Measurements from ENCODE around the gene MAP1LC3B2.

MAP1LC3B2 gene

DNA sequence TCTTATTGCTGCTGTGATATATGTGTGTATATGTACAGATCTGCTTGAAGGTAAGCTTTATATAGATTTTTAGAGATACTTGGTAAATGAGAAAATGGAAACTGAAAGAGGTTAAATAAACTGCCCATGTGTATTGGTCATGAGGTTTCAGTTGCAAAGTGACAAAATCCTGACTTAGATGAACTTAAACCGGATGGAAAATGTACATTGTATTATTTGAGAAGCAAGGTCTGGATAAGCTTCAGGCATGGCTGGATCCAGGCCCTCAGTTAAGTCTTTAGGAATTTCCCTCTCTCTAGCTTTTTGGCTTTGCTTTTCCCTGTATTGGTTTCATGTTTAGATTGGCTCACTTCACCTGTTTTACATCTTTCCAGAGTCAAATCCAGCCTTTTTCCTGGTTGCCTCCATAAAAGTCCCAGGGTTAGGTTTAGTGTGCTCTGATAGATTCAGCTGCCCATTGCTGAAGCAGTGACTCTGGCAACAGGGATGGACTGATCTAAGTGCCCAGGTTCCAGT is 21.0 kb upstream of the MAP1LC3B2 start:
- no peak for DNase-seq (ENCODE audit: low read depth)

DNA sequence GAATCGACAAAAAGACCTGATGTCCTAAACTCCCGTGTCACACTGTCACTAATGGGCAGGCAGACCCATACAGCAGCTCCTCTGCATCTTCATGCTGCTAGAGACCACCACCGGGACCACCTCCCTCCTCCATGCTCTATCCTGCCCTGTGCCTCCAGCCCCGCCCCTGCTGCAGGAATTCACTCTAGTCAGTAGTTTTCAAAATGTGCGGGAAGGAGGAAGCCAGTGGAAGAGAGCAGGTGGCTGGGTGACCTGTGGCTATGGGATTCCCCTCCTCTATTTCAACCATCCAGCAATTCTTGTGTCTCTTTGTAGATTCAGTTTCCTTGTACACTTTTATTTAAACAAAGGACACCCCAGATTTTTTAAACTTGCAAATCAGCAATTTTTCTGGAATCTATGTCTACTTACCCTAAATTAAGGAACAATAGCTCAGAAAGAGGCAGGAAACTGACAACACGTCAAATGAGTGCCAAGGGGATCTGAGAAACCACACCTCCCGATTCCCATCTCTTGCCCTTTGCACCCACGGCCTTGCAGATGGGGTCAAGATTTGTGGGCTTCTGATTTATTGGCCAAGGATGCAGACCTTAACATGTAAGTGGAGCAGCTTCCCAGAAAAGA is 20.4 kb upstream of the MAP1LC3B2 start:
- DNase-seq (ENCODE audit: low read depth) = no peak

DNA sequence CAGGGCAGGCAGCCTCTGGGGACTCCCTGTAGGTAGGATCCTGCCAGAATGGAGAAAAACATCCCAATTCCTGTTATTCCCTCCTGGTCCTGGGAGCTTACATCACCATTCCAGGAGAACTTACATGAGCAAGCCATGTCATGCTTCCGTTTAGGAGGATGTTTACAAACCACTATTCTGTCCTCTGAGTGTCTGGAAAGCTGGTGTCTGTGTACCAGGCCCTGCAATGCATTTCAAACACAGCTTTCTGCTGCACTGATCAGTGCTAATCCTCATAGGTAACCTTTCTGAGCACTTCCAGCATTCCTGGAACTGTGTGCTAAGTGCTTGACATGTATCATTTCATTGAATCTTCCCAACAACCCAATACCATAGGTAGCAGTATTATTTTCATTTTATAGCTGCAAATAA is 19.8 kb upstream of the MAP1LC3B2 start:
- DNase-seq (ENCODE audit: low read depth) = no peak

DNA sequence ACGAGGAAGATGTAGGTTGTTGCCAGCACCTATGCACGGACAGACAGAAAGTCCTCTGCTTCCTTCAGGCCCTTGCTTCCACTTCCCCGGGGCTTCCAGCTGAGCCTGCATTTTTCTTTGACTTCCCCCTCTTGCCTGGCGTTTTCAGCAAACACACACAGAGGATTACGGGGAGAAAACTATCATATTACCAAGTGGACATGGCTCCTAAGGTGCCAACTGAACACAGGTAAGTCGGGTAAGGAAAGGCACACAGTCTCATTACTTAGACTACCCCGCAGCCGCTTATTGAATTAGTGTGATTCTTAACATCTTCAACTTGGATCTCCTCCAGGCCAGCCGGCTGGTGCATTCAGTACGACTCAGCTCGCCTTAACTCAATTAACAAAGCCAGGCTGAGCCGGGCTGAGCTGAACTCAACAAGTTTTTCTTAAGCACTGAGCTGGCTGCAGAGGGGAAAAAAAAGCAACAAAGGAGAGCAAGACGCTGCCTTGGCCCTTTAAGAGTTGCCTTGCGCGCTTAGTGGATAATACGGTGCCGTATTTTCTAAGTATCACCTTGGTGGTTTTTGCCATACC is 19.2 kb upstream of the MAP1LC3B2 start:
- no peak for DNase-seq (ENCODE audit: low read depth)

DNA sequence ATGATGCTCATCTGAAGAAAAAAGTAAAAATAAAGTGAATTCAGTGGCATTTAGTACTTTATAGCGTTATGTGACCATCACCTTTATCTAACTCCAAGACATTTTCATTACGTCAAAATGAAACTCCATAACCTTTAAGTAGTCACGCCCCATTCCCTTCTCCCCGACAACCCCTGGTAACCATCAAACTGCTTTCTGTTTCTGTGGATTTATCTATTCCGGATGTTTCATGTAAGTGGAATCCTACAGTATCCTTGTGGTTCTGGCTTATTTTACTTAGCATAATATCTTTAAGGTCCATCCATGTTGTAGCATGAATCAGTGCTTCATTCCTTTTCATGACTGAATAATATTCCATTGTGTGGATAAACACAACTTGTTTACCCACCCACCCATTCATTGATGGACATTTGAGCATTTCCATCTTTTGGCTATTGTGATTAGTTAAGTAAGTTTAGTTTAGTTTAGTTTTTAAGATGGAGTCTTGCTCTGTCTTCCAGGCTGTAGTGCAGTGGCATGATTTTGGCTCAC is 18.5 kb upstream of the MAP1LC3B2 start:
- DNase-seq (ENCODE audit: low read depth) = no peak

DNA sequence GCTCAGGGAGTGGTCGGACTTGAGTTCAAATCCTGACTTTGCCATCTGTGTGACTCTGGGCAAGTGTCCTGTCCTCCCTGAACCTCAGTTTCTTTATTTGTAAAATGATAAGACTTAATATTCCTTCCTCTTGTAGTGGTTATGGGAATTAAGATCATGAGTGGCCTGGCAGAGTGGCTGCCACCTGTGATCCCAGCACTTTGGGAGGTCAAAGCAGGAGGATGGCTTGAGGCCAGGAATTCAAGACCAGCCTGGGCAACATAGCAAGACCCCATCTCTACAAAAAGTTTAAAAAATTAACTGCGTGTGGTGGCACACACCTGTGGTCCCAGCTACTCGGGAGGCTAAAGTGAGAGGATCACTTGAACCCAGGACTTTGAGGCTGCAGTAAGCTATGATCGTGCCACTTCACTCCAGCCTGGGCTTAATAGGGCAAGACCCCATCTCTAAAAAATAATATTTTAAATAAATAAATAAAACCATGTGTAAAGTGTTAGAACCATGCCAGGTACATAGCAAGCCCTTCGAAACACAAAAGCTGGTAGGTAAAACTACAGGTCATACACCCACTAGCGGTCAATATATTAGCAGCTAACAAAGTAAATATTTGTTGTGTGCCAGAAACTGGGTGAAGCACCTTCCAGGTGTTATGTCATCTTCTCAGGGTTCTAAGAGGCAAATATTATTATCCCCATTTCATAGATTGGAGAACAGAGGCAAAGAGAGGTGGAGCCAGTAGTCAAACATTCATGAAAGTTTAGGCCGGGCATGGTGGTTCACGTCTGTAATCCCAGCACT is 17.4 kb upstream of the MAP1LC3B2 start:
- no peak for DNase-seq (ENCODE audit: low read depth)

DNA sequence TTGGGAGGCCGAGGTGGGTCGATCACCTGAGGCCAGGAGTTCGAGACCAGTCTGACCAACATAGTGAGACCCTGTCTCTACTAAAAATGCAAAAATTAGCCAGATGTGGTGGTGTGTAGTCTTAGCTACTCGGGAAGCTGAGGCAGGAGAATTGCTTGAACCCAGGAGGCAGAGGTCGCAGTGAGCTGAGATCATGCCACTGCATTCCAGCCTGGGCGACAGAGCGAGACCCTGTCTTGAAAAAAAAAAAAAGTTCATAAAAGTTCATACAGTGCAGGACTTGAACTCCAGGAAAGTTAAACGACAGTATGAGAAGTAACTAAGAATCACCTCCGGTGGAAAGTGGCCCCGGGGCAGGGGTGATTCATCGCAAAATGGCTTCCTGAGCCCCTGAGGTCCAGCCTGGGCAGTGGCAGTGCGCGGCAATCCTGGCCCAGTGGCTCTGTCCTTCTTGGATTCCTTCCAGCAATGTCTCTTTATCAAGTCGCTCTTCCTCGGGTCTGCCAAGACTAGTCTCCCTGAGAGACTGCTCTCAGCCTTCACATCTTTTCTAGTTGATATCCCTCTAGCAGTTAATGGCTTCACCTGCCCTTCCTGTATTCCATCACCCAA is 16.7 kb upstream of the MAP1LC3B2 start:
- no peak for DNase-seq (ENCODE audit: low read depth)

DNA sequence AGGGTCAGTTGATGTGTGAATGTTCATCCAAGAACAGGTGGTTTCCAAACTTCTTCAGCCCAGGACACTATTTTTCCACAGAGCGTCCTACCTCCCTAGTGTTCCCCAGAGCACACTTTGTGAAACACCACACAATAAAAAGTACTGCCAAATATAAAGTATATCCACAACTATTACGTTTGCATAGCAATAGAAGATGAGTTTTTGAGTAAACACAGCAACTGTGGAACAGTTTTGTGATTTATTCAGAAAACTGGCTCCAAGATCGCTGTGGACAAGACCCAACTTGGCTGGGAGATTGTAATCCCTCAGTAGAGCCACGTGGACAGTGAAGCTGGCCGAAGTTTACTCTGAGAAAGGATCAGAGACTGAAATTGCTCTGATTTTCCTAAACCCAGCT is 14.5 kb upstream of the MAP1LC3B2 start:
- no peak for DNase-seq (ENCODE audit: low read depth)

DNA sequence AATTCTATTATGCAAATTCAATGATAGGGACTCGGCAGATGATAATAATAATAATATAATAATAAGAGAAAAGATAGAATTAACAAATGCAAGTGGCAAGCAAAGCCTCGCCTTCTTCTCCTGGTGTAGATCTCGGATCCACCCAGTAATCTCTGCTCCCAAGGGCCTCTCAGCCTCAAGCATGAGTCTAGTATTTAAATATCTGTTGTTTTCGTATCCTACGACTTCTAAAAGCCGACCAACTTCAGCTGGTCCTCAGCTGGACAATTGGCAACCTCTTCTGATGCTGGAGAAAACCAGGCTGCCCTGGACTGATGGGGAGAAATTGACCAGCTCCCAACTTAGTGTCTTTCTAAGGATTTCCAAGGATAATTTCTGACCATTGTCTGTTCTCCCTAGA is 14.0 kb upstream of the MAP1LC3B2 start:
- no peak for DNase-seq (ENCODE audit: low read depth)

DNA sequence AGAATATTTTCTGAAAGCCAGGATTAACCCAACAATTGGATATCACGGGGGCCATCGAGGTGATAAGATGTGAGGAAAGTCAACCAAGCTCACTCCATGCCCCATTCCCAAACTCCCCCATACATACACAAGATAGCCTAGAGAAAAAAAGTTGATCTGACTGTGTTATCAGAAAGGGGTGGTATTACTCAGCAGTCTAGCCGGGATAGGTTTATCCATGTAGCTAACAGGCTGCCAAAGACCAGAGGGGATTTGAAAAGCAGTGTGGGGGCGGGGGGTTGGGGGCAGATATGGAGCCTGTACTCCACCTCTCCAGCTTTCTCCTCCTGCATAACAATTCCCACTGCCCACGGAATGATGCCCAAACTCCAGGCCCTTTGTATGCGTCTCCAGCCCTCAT is 13.2 kb upstream of the MAP1LC3B2 start:
- DNase-seq (ENCODE audit: low read depth) = no peak

DNA sequence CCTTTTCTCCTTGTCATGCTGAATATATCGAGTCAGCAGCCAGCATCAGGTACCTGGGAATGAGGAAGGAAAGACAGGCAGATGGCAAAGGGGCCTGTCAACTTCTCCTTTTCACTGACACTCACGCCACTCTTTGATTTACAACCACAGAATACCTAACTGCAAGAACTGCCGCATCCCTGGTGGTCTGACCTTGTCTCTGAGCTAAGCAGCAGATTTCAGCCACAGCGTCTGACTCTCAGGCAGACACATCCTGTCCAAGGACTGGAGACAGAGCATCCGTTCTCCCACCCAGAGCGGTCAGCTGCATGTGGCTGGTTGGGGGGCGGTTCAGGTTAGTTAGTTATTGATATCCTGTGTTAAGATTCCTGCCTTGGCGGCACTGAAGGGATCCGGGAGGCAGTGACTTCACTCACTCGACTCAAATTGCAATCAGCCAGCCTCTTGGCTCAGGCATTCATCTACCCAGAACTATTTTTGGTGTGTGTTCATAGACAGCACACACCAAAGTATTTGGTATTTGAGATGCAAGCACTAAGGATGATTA is 11.2 kb upstream of the MAP1LC3B2 start:
- DNase-seq (ENCODE audit: low read depth) = no peak

DNA sequence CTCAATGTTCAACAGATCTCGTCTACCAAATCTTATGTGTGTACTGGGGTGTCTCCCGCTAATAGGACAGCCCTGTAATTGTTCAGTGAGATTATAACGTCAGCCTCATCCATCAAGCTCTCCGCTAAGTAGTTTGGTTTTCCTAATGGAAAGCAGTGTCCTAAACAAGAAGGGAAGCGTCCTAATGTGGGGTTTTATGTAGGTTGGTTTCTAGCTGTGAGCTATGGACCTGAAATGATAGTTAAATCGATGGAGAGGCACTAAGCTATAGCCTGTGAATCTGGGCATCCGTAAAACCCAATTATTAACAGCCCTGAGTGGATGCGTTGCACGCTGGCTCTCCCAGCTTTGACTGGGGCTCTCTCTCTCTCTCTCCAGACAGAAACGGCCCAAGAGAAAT is 9.2 kb upstream of the MAP1LC3B2 start:
- no peak for DNase-seq (ENCODE audit: low read depth)

DNA sequence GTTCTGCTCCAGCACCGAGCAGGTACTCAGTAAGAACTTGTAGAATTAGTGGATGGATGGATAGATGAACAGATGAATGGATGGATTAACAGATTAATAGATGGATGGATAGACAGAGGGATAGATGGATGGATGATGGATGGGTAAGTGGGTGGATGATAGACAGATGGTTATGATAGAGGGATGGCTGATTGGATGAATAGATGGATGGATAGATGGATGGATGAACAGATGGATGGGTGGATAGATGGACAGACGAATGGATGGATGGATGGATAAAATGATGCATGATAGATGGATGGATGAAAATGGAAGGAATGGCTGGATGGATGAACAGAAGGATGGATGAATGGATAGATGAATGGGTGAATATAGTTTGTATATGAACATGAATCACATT is 8.0 kb upstream of the MAP1LC3B2 start:
- no peak for DNase-seq (ENCODE audit: low read depth)

DNA sequence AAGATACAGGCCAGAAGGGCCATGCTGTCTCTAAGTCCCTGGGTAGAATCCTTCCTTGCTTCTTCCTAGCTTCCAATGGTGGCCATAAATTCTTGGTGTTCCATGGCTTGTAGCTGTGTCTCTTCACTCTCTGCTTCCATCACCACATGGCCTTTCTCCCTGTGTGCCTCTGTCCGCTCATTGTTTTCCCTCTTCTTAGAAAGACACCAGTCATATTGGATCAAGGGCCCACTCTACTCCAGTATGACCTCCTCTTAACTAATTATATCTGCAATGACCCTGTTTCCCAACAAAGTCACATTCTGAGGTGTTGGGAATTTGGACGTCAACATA is 7.6 kb upstream of the MAP1LC3B2 start:
- no peak for DNase-seq (ENCODE audit: low read depth)

DNA sequence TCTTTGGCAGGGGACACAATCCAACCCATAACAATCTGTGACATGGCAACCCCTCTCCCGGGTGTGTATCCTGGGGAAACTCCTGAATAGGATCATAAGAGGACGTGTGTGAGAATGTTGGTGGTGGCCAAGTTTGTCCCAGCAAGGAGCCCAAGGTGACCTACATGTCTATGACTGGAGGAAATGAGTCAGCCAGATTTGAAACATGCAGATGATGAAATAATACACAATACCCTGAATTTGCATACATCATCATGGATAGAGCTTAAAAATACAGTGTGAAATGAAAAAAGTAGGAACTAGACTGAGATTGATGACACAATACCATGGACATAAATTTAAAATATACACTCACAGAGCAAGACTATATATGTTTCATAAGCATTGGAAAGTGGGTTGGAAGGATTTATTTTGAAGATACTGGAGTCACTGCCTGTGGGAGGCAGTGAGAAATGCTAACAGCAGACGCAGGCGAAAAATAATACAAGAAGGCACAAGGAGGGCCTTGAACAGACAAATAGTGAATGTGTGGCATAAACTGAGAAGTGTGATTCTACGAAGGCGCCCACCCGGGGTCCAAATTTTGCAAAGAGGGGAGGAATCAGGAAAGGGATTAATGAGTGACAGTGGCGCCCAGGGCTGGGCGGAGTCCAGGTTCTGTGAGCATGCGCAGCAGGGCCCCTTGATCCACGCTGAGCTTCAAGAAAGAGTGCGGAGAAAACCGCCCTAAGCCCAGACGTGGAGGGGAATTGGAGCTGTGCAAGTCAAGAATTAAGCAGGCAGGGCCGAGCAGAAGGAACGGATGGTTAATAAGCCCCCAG is 7.0 kb upstream of the MAP1LC3B2 start:
- no peak for DNase-seq (ENCODE audit: low read depth)

DNA sequence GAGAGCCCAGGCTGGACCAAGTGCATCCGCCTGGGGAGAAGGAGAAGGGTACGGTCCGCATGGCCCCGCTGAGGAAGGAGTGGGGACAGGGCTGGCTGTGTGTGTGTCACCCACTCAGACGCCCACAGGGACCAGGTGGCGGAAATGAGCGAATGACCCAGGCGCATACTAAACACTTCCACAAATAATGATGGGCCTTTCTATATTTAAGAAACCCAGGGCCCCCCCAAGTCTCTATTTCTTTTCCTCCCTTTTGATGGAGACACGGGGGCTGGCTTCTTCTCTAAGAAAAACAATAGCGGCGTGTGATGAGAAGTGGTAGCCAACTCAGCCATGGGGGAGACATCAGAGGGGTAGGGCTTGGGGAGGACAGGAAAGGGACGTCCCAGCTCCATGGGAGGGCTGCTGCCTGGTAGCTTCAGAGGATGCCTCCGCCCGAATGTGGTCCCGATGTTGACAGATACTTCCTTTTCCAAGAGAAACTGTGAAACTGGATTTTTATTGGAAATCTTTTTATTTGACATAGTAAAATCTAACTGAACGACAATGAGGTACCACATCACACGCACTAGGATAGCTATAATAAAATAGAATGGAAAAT is 6.3 kb upstream of the MAP1LC3B2 start:
- no peak for DNase-seq (ENCODE audit: low read depth)

DNA sequence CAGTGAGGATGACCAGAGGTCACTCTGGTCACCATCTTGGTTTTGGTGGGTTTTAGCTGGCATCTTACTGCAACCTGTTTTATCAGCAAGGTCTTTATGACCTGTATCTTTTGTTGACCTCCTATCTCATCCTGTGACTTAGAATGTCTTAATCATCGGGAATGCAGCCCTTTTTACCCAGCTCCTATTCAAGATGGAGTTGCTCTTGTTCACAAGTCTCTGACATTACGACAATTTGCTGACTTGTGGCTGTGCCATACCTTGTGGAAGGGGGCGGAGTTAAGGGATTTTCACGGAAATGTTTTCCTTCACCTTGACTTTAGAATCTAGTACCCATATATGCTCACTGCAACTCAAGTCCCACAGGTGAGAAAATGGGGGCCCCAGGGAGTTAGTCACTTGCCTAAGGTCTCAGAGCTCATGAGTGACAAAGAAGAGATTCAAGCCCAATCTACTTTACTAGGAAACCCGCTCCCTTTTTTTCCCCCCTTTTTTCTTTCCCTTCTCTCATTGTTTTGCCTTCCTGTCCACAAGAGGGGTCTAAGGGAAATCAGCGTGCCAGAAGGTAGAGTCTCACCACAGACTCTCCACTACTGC is 2.7 kb upstream of the MAP1LC3B2 start:
- DNase-seq (ENCODE audit: low read depth) = no peak

DNA sequence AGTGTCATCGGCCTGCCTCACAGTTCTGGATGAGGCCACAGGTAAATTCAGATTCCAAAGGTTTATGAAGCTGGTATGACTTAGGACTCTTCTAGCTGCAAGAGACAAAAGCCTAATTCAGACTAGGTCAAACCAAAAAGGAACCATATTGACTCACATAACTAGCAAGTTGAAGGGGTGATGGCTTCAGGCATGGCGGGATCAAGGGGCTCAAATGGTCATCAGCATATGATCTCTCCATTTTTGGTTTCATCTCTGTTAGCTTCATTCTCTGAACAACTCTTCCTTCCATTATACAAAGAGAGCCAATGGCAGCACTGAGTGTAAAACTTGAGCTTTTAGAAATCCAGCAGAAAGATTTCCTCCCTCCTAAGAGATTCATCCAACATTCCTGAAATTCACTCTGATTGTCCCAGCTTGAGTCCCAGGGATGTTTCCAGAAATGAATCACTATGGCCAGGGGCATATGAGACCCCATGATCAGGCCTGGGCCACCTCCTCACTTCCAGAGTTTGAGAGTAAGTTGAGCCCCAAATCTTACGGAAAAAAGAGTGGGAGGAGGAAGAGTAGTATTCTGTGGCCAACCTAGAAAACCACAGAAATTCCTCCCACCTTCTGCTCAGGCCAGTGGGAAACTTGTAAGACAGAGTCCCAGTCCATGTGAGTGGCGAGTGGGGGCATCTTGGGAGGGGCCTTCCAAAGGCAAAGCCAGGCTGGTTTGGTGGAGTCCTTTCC is 2.0 kb upstream of the MAP1LC3B2 start:
- no peak for DNase-seq (ENCODE audit: low read depth)

DNA sequence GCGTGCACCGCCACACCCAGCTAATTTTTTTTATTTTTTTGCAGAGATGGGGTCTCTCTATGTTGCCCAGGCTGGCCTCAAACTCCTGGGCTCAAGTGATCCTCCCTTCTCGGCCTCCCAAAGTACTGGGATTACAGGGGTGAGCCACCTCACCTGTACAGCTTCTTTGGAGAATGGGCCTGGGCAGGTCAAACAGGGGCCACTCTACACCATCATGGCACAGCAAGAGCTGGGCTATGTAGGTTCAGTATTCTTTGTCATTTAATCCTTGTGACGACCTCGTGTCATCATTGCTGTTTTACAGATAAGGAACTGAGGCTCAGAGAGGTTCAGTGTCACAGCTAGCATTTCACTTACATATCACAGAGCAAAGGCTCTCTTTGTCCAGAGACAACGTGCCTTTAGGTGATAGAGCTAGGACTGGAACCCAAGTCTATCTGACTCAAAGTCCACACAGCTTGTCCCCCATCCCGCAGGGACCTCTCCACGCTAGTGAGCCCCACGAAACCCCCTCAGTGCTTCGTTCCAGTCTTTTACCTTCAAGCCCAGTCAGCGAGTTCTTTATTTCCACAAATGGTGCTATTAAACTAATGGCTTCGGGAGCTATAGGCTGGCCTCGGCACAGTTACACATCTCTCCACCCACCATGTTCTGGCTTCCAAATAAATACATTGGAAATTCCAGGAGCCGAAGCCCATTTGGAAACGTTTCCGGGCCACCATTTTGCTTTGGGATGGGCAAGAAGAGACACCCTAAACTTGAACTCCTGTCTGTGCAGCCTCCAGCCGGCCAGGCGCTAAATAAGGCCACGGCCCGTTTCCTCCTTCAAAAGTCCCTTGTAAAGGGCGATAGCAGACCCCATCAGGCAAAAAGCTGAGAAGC is 660 bp upstream of the MAP1LC3B2 start:
- no peak for DNase-seq (ENCODE audit: low read depth)

All from activated T-cell treated with anti-CD3 and anti-CD28 coated beads for 1 hour (primary cell).